ENCODE measurements around the gene OPTN. TPM values are rescaled to one million over a fixed set of nuclear protein-coding genes. Genes with fewer than 3 reads are reported as not detected.

OPTN gene
- total RNA-seq, 1 donor from 2014 or later, result 13.9 TPM

GRCh38 chr10:13053794-13054462, 46.0 kb upstream of the OPTN start:
- Histone ChIP-seq H3K9ac (no peak overlapping the region), H3K9me3 (ENCODE audit: low read depth) (no peaks in the 10 kb centered on the region), H4K20me1 (ENCODE audit: low read depth) (no peaks in the 10 kb centered on the region), H3F3A (ENCODE audit: low read depth) (peaks cover 11% of the 10 kb centered on the region), H3K27me3 (no peaks in the 10 kb centered on the region), H3K79me2 (ENCODE audit: low read depth) (no peaks in the 10 kb centered on the region), H3K4me1 (peaks cover 17% of the 10 kb centered on the region), H3K4me3 (no peak overlapping the region), H3K4me2 (no peak overlapping the region), H3K27ac (no peak overlapping the region), H2AFZ (replicated peaks) (no peak overlapping the region), H3K36me3 (no peaks in the 10 kb centered on the region)
- Mint-ChIP-seq H3K27me3 (ENCODE audit: insufficient read depth, low read depth) (peaks cover 17% of the 10 kb centered on the region), H3K27ac (no peak overlapping the region), H3K4me1 (peaks cover 34% of the 10 kb centered on the region), H3K9me3 (no peaks in the 10 kb centered on the region), H3K4me3 (no peak overlapping the region), H3K36me3 (no peaks in the 10 kb centered on the region)
- TF ChIP-seq EZH2phosphoT487 (IDR thresholded peaks at IDR 0.05) (no peak), EZH2 (IDR thresholded peaks at IDR 0.05) (no peak)
- TF ChIP-seq, protein P1, sequence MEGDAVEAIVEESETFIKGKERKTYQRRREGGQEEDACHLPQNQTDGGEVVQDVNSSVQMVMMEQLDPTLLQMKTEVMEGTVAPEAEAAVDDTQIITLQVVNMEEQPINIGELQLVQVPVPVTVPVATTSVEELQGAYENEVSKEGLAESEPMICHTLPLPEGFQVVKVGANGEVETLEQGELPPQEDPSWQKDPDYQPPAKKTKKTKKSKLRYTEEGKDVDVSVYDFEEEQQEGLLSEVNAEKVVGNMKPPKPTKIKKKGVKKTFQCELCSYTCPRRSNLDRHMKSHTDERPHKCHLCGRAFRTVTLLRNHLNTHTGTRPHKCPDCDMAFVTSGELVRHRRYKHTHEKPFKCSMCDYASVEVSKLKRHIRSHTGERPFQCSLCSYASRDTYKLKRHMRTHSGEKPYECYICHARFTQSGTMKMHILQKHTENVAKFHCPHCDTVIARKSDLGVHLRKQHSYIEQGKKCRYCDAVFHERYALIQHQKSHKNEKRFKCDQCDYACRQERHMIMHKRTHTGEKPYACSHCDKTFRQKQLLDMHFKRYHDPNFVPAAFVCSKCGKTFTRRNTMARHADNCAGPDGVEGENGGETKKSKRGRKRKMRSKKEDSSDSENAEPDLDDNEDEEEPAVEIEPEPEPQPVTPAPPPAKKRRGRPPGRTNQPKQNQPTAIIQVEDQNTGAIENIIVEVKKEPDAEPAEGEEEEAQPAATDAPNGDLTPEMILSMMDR (IDR thresholded peaks at IDR 0.05), result no peak
- DNase-seq (ENCODE audit: low spot score), result no peak

GRCh38 chr10:13054844-13055243, 45.1 kb upstream of the OPTN start:
- TF ChIP-seq EZH2 (IDR thresholded peaks at IDR 0.05) (no peak), EZH2phosphoT487 (IDR thresholded peaks at IDR 0.05) (no peak)
- TF ChIP-seq, protein P1 (IDR thresholded peaks at IDR 0.05), result no peak
- Histone ChIP-seq H3K27ac (no peak overlapping the region), H3K79me2 (ENCODE audit: low read depth) (no peaks in the 10 kb centered on the region), H3K27me3 (no peaks in the 10 kb centered on the region), H3K4me2 (no peak overlapping the region), H3K36me3 (no peaks in the 10 kb centered on the region), H3K4me3 (no peak overlapping the region), H4K20me1 (ENCODE audit: low read depth) (no peaks in the 10 kb centered on the region), H3K9me3 (ENCODE audit: low read depth) (no peaks in the 10 kb centered on the region), H3F3A (ENCODE audit: low read depth) (peaks cover 9% of the 10 kb centered on the region), H3K9ac (no peak overlapping the region), H2AFZ (replicated peaks) (no peak overlapping the region), H3K4me1 (peaks cover 8% of the 10 kb centered on the region)
- no peak for DNase-seq (ENCODE audit: low spot score)
- Mint-ChIP-seq H3K27ac (no peak overlapping the region), H3K36me3 (no peaks in the 10 kb centered on the region), H3K9me3 (no peaks in the 10 kb centered on the region), H3K27me3 (ENCODE audit: insufficient read depth, low read depth) (peaks cover 13% of the 10 kb centered on the region), H3K4me1 (peaks cover 25% of the 10 kb centered on the region), H3K4me3 (no peak overlapping the region)

DNA sequence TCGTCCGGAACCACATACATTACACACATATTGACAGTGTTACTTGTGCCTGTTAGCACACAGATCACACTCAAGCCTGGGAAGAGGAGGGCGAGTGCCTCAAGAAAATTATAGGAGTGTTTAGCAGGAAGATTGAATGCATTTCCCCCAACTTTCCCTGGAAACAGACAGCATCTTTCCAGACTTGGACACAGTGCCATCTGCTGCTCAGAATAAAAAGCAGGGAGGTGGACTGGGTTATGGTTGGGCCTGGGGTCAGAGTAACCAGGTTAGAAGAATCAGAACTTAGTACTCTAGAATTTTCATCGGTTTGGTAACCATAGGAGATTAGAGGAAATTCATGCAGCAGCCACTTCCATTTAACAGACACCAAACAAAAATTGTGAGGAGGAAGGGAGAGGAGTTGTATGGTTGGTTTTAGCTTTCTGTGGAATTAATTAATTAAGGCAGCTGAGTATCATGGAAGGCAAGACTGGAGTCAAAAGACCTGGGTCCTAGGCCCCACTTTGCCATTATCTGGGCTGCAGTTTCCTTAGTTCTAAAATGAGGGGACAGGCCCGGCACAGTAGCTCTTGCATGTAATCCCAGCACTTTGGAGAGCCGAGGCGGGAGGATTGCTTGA, 43.4 kb upstream of the OPTN start:
- H3K4me2 ChIP-seq, result no peak overlapping the region
- no peaks in the 10 kb centered on the region for H3F3A ChIP-seq (ENCODE audit: low read depth)
- no peaks in the 10 kb centered on the region for H3K79me2 ChIP-seq (ENCODE audit: low read depth)
- no peak overlapping the region for H2AFZ ChIP-seq (replicated peaks)
- H3K27ac ChIP-seq, result no peak overlapping the region
- peak; percentile 50 for DNase-seq (ENCODE audit: low spot score)
- H3K4me1 Mint-ChIP-seq, result peaks cover 14% of the 10 kb centered on the region
- H3K4me3 Mint-ChIP-seq, result no peak overlapping the region
- no peaks in the 10 kb centered on the region for H3K27me3 ChIP-seq
- no peak for TF ChIP-seq EZH2phosphoT487 (IDR thresholded peaks at IDR 0.05)
- TF ChIP-seq, protein P1 (IDR thresholded peaks at IDR 0.05), result peak; percentile 65
- H3K36me3 Mint-ChIP-seq, result no peaks in the 10 kb centered on the region
- no peaks in the 10 kb centered on the region for H4K20me1 ChIP-seq (ENCODE audit: low read depth)
- H3K36me3 ChIP-seq, result no peaks in the 10 kb centered on the region
- no peaks in the 10 kb centered on the region for H3K4me1 ChIP-seq
- no peak overlapping the region for H3K4me3 ChIP-seq
- no peaks in the 10 kb centered on the region for H3K9me3 ChIP-seq (ENCODE audit: low read depth)
- no peaks in the 10 kb centered on the region for H3K9me3 Mint-ChIP-seq
- H3K27ac Mint-ChIP-seq, result no peak overlapping the region
- H3K9ac ChIP-seq, result no peak overlapping the region
- peaks cover 9% of the 10 kb centered on the region for H3K27me3 Mint-ChIP-seq (ENCODE audit: insufficient read depth, low read depth)
